Activated B cell treated with CpG ODN at 0.5 μM for 24 hours (primary cell): Measurements from ENCODE around the gene TRERF1. TPM values are rescaled to one million over a fixed set of nuclear protein-coding genes. Genes with fewer than 3 reads are reported as not detected.

Experiments used
- ATAC-seq: fragments of 200-7000 bp; cut with Tn5 transposase; one replicate; pipeline ENCODE4 v1.10.0; 2021; ENCODE audit warnings: low read depth, mild to moderate bottlenecking, moderate library complexity
- CTCF ChIA-PET: fragments of 350-600 bp; sonication (Branson Sonifier 250); formaldehyde crosslinking; loops from one replicate; lab custom pipeline; 2021; ENCODE audit warnings: antibody characterized with exemption; lab: Charles Lee
- POLR2A ChIA-PET: fragments of 350-600 bp; sonication (Branson Sonifier 250); formaldehyde crosslinking; loops from one replicate; lab custom pipeline; 2021; ENCODE audit warnings: antibody characterized with exemption; lab: Charles Lee
- DNase-seq: peaks from one replicate; pipeline ENCODE4 v3.0.0; 2022
- H3K27ac Mint-ChIP-seq: one replicate; pipeline ENCODE4 v1.8.0; 2020; ENCODE audit warnings: mixed read lengths
- H3K27me3 Mint-ChIP-seq: one replicate; pipeline ENCODE4 v1.8.0; 2021; ENCODE audit warnings: mixed read lengths
- H3K36me3 Mint-ChIP-seq: one replicate; pipeline ENCODE4 v1.8.0; 2021; ENCODE audit warnings: low read depth, mixed read lengths
- H3K4me1 Mint-ChIP-seq: one replicate; pipeline ENCODE4 v1.8.0; 2021; ENCODE audit warnings: mixed read lengths
- H3K4me3 Mint-ChIP-seq: one replicate; pipeline ENCODE4 v1.8.0; 2020; ENCODE audit warnings: mild to moderate bottlenecking, mixed read lengths
- H3K9me3 Mint-ChIP-seq: one replicate; pipeline ENCODE4 v1.8.0; 2020; ENCODE audit warnings: mixed read lengths
- intact Hi-C: fragments of 100-400 bp; cut with micrococcal nuclease; formaldehyde crosslinking; loops from one replicate; pipeline ENCODE4 v1.15.1; 2024
- total RNA-seq: library from RNA; stranded (reverse); gene quantifications from 2 replicates; pipeline ENCODE4 v1.2.3, GENCODE V29; 2022
- TF ChIP-seq, protein P1 (sequence below): fragments of 200-600 bp; IDR thresholded peaks from one replicate; pipeline ENCODE4 v1.8.0; 2022; ENCODE audit warnings: antibody characterized with exemption, mild to moderate bottlenecking

TRERF1 gene
- total RNA-seq, 1 donor from 2014 or later, result 4.1 TPM

DNA sequence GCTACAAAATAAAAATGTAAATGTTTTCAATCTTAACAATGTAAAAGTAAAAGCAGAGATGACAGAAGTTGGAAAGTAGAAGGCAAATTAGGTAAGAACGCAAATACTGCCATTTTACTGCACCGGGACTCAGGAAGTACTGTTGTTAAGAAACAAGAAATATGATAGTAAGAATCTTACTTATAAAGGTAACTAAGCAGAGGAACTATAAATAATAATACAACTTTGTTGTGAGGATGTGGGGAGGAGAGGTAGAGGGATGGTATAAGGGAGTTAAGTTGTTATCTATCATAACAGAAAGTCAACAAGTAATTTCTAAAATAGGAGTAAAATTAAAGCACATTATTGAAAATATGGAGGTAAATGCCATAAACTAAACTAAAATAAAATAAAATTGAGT is 129.8 kb downstream of the TRERF1 start:
- CTCF ChIA-PET, result no interaction called here
- Mint-ChIP-seq H3K4me1 (peaks cover 3% of the 10 kb centered on the region), H3K4me3 (no peak overlapping the region), H3K9me3 (no peaks in the 10 kb centered on the region), H3K27me3 (no peaks in the 10 kb centered on the region), H3K27ac (no peak overlapping the region), H3K36me3 (no peaks in the 10 kb centered on the region)
- POLR2A ChIA-PET, result no interaction called here
- DNase-seq (no peak), ATAC-seq (no peak)
- intact Hi-C loops, result no loop called here
- TF ChIP-seq, protein P1, sequence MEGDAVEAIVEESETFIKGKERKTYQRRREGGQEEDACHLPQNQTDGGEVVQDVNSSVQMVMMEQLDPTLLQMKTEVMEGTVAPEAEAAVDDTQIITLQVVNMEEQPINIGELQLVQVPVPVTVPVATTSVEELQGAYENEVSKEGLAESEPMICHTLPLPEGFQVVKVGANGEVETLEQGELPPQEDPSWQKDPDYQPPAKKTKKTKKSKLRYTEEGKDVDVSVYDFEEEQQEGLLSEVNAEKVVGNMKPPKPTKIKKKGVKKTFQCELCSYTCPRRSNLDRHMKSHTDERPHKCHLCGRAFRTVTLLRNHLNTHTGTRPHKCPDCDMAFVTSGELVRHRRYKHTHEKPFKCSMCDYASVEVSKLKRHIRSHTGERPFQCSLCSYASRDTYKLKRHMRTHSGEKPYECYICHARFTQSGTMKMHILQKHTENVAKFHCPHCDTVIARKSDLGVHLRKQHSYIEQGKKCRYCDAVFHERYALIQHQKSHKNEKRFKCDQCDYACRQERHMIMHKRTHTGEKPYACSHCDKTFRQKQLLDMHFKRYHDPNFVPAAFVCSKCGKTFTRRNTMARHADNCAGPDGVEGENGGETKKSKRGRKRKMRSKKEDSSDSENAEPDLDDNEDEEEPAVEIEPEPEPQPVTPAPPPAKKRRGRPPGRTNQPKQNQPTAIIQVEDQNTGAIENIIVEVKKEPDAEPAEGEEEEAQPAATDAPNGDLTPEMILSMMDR, result no peak

- H3K27me3 Mint-ChIP-seq, result no peaks in the 10 kb centered on the region
- CTCF ChIA-PET, result no interaction called here
- H3K4me1 Mint-ChIP-seq, result peaks cover 15% of the 10 kb centered on the region
- no peak overlapping the region for H3K27ac Mint-ChIP-seq
- DNase-seq (no peak), ATAC-seq (no peak)
- no peak overlapping the region for H3K4me3 Mint-ChIP-seq
- no peaks in the 10 kb centered on the region for H3K36me3 Mint-ChIP-seq
- TF ChIP-seq, protein P1, result no peak
- H3K9me3 Mint-ChIP-seq, result no peaks in the 10 kb centered on the region
- intact Hi-C loops, result no loop called here
- POLR2A ChIA-PET, result interaction anchor here (0.5 kb wide), 1 partner anchor 739 kb away, joined by 9 read pairs; the partner anchor contains the start of gene KLC4
These were observed 131.0 kb downstream of the TRERF1 start for GRCh38 chr6:42320762-42321161.

- ChIA-PET POLR2A (no interaction called here), CTCF (interaction anchor here (1.9 kb wide), 1 partner anchor 229 kb away, joined by 5 read pairs; no protein-coding TSS in a partner anchor)
- Mint-ChIP-seq H3K9me3 (no peaks in the 10 kb centered on the region), H3K4me3 (no peak overlapping the region), H3K27me3 (no peaks in the 10 kb centered on the region), H3K36me3 (no peaks in the 10 kb centered on the region), H3K4me1 (peaks cover 17% of the 10 kb centered on the region), H3K27ac (no peak overlapping the region)
- no peak for ATAC-seq
- TF ChIP-seq, protein P1, result no peak
- intact Hi-C loops, result no loop called here
- no peak for DNase-seq
These were observed 133.2 kb downstream of the TRERF1 start for GRCh38 chr6:42318480-42318879.

- intact Hi-C loops, result no loop called here
- Mint-ChIP-seq H3K4me1 (peaks cover 17% of the 10 kb centered on the region), H3K36me3 (no peaks in the 10 kb centered on the region), H3K9me3 (no peaks in the 10 kb centered on the region), H3K4me3 (peak overlapping the region; percentile 59), H3K27ac (peak overlapping the region; percentile 84), H3K27me3 (no peaks in the 10 kb centered on the region)
- ChIA-PET CTCF (no interaction called here), POLR2A (no interaction called here)
- TF ChIP-seq, protein P1, result no peak
- ATAC-seq (peak; percentile 21), DNase-seq (no peak)
These were observed 134.7 kb downstream of the TRERF1 start for GRCh38 chr6:42316981-42317380.

- intact Hi-C loops, result no loop called here
- CTCF ChIA-PET, result no interaction called here
- ATAC-seq (peak; percentile 60), DNase-seq (no peak)
- Mint-ChIP-seq H3K4me1 (peaks cover 17% of the 10 kb centered on the region), H3K27ac (peak overlapping the region; percentile 84), H3K36me3 (no peaks in the 10 kb centered on the region), H3K4me3 (peak overlapping the region; percentile 59), H3K9me3 (no peaks in the 10 kb centered on the region), H3K27me3 (no peaks in the 10 kb centered on the region)
- POLR2A ChIA-PET, result no interaction called here
- TF ChIP-seq, protein P1, result no peak
These were observed 135.4 kb downstream of the TRERF1 start for GRCh38 chr6:42315991-42316970.
